H1 (cell line): ENCODE measurements around the gene PTPN3. TPM values are rescaled to one million over a fixed set of nuclear protein-coding genes. Genes with fewer than 3 reads are reported as not detected.

Experiments
- MAFK ChIP-seq: IDR thresholded peaks from 2 replicates; pipeline ENCODE4 v1.6.1; 2012; ENCODE audit warnings: low read depth, mild to moderate bottlenecking, improper control_type of control experiment, low read length
- polyA plus RNA-seq, 7 experiments: library from polyadenylated mRNA; depleted of rRNA in 3 of 7; stranded (reverse) in 5 of 7; unstranded in 2 of 7; fragments of >200 nt in 5 of 7; fragments of 200-250 nt in 2 of 7; gene quantifications; 1 replicate in 5 of 7; 2 replicates in 1 of 7; 4 replicates in 1 of 7; pipeline versions ENCODE4 v1.2.1 to v1.2.3, GENCODE V29; 2011 to 2013; ENCODE audit warnings: missing spikeins in 2 of 7, mixed read lengths in 2 of 7
- total RNA-seq: library from RNA; stranded (reverse); fragmentation: NEBNext Ultra II Directional; extraction: Animal tissue kit (Norgen Biotek cat#: 25700); gene quantifications from 2 replicates; pipeline ENCODE4 v1.2.1, GENCODE V29; 2021

Gene PTPN3
- total and polyA plus RNA-seq, 2 of the 8 experiments (the other 6 are each of a cell fraction or from before 2014, with no cell fraction given): 2.9 to 3.7 TPM

GRCh38 chr9:109416135-109416706 lies 81.9 kb downstream of the PTPN3 start (continued):
- no peak for TF ChIP-seq MAFK
- TF ChIP-seq, all 59 proteins: peak for 0
